ENCODE results near the gene HPCAL1.

The HPCAL1 gene

DNA sequence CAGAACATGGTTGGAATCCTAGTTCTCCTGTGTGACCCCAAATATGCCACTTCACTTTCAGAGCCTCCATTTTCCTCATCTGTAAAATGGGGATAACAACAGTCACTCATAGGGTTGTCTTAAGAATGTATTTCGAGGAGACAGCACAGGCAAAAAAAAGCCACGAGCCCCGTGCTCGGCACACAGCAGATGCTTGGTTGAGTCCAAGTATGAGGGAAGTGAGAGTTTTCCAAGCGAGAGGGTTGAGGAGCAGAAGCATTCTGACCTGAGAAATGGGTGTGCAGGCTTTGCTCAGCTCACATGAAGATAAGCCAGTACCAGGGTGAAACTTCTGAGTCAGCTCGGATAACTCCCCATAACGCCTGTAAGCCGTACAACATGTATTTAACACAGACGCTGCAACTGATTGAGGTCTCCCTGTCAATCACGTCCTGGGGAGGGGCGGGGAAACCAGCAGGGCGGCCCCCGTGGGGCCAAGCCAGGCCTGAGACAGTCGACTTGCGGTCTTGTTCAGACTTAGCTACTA is 168.4 kb downstream of the HPCAL1 start:
- no peak for DNase-seq

DNA sequence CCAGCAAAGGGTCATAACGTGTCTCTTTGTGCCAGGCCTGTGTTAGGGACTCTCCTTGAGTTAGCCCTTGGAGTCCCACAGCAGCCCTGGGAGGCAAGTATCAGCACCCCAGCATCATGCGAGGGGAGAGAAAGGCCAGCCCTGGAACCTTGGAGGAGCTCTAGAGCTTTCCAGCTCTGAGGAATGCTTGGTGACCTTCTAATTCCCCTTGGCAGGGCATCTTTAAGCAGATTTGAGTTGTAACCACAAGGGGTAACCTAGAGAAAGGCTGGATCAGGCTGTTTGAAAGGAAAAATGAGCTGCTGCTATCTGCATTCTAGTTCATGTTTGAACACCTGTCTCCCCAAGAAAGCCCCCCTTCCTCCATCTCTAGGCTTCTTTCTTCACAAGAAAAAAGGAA is 169.3 kb downstream of the HPCAL1 start:
- no peak for DNase-seq

GRCh38 chr2:10473121-10473756 is 170.5 kb downstream of the HPCAL1 start:
- DNase-seq, result no peak

DNA sequence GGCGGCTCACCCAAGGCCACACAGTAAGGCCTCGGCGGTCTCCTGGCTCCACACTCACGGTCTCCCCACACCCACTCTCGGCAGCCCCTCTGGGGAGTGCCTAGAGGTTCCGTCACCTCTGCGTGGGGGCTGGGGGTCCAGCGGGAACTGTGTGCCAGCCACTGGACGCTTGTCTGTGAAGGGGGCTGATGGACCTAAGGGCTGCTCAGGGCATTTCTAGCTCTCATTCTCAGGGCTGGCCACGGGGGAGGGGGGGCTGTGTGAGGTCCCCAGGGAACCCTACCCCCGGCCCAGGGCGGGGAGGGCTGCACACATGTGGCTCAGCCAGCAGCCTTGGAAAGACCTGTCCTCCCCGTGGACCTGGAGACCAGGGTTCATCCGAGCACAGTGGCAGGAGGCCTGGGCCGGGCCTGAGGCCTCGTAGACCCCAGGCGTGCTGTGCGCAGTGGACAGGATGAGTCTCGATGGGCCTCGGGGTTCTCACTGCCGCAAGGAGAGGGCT is 172.6 kb downstream of the HPCAL1 start:
- no peak for DNase-seq

DNA sequence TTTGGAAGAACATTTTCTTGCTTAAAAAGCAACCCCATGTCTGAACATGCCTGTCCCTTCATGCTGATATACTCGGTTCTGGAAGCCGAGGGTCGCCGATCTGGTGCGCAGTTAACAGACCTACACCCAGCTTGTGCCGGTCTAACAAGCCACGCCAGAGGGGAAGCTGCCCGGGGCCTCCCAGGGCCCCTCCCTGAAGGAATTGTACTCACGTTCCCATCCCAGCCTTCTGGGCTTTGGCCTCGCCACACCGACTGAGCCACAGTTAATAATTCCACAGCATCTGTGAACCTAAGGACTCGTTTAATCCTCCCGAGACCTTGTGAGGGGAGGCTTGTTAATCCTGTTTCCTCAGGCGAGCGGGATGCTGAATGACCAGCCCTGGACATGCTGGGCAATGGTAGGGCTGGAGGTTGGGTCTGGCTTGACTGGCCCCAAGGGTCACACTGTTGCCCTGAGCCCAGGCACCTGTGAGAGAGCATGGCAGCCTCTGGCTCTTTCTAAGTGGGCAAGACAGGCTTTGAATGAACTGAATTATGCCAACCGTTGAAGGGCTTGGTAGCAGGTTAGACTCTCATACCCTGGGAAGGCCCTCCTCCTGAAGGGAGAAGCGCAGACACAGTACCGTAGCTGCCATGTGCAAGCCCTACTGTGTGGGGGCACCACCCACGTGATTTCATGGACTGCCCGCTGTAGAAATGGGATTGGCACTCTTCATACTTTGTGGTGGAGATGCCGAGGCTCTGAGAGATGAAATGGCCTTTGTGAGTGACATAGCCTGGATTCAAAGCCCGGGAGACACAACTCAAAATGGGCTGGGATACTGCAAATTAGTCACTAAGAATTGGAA is 173.3 kb downstream of the HPCAL1 start:
- DNase-seq, result no peak

DNA sequence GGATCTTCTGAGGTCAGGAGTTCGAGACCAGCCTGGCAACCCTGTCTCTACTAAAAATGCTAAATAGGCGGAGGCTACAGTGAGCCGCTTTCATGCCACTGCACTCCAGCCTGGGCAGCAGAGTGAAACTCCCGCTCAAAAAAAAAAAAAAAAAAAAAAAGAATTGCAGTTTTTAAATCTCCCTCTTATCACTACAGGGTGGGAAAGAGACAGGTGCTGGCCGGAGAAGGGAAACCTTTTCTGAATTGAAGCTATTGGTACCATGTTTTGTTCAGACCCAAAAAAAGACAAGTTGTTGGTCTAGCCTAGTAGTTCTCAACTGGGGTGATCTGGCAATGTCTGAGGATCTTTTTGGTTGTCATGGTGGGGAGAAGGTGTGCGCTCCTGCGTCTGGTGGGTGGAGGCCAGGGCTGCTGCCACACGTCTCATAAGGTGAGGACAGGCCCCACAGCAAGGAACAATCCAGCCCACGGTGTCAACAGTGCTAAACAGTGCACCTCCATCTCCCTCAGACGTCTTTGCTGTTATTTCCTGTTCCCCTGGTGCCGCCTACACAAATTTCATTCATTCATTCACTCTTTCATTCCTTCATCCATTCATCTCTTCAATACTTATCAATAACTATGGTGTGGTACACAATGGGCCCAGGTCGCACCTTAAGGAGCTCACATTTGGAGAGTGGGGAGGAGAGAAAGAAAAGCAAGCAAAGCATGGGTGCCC is 174.2 kb downstream of the HPCAL1 start:
- DNase-seq, result no peak
